Inflammatory macrophage treated with lipopolysaccharide for 1 hour (primary cell): ENCODE results near the gene VPS13D.
A peak's percentile ranks its signal among the peaks of the same experiment; 100 is the strongest.
"Not testable (repeated sequence)": the region's sequence is repeated elsewhere in the genome, so short reads cannot be mapped to it uniquely, and the experiment has no call there.

Source experiments
- DNase-seq, 2 donors: peaks; one replicate each; pipeline ENCODE4 v3.0.0-alpha.2; 2020 to 2022

The VPS13D gene

GRCh38 chr1:12287869-12288268 lies 58.0 kb downstream of the VPS13D start:
- no peak for DNase-seq

DNA sequence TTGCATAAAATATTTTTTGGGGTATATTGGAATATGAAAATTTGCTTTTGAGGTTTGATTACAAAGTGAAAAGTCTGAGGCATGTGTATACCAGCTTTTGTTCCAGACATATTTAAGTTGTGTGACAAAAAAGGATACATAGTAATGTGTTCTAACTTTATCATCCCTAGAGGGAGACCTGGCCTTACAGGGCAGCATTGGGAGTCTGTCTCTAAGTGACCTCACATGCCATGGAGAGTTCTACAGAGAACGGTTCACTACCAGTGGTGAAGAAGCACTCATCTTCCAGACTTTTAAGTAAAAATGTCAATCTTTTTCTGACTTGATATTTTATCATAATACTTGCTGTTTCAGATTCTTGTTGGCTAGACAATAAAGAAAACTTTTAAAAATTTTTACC lies 61.0 kb downstream of the VPS13D start:
- DNase-seq: no peak

DNA sequence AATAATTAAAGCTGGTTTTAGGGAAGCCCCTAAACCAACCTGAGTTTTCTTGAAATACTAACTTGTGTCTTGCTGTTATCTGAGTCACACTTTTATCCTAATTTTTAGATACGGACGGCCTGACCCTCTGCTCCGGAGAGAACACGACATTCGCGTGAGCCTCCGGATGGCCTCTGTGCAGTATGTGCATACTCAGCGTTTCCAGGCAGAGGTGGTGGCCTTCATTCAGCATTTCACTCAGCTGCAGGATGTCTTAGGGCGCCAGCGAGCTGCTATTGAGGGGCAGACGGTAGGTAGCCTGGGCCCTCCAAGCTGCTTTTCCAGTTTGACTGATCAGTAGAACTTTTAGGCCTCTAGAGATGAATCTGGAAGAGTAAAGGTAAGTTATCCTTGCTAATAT lies 63.6 kb downstream of the VPS13D start:
- DNase-seq: no peak

GRCh38 chr1:12294076-12294475 lies 64.2 kb downstream of the VPS13D start:
- DNase-seq: no peak

- DNase-seq: no peak
Observed at GRCh38 chr1:12296016-12296415, 66.2 kb downstream of the VPS13D start.

- DNase-seq: peak; percentile 70 to 79
Observed at GRCh38 chr1:12296623-12297022, 66.8 kb downstream of the VPS13D start.

DNA sequence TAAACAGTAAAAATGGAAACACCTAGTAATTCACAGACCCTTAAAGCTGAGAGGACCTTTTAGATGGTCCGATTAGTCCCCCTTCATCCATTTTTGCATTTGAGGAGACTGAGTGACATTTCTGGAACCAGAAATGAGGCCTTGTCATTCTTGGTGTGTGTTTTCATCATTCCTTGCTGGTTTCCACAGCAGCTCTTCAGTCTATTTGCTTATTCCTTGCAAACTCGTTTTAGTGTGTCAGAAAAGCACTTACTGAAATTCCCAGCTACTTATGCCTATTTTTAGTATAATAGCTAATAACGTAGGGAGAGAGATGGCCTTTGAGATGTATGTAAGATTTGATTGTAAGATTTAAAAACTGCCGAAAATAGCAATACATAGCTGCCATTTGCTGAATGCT lies 70.9 kb downstream of the VPS13D start:
- no peak for DNase-seq

- peak in 1 of 2 donors; percentile 10 for DNase-seq
Observed at GRCh38 chr1:12301518-12302237, 71.8 kb downstream of the VPS13D start.

DNA sequence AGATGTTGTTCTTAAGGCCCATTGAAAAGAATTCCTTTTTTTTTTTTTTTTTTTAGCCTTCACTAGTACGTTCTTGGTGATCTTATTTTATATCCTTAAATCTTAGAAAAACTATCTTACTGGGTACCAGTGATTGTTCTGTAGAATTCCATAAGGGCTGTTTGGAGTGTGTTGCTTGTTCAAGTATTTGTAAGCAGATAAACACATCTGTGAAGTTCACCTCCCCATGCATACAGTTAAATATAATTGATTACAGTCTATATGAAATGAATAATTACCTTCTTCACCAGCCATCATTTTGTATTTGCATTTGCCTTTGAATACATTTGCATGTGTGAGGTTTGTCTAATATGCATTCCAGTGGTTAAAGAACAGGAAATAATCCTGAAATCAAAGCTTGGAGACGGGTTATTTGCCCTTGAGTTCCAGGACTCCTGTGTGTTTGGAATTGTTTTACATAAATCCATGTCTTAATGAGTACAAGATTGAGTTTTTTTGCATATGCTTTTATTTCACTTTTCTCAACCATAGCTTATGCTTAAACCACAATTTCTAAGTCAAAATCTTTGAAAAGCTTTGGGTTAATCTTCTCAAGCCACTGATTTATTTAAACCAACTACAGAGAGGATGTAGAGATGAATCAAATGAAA lies 73.1 kb downstream of the VPS13D start:
- no peak for DNase-seq

GRCh38 chr1:12305377-12305776 lies 75.5 kb downstream of the VPS13D start:
- DNase-seq: no peak

GRCh38 chr1:12309783-12310742 lies 80.2 kb downstream of the VPS13D start:
- no peak for DNase-seq

GRCh38 chr1:12314333-12314903 lies 84.6 kb downstream of the VPS13D start:
- DNase-seq: peak; percentile 15 to 40

DNA sequence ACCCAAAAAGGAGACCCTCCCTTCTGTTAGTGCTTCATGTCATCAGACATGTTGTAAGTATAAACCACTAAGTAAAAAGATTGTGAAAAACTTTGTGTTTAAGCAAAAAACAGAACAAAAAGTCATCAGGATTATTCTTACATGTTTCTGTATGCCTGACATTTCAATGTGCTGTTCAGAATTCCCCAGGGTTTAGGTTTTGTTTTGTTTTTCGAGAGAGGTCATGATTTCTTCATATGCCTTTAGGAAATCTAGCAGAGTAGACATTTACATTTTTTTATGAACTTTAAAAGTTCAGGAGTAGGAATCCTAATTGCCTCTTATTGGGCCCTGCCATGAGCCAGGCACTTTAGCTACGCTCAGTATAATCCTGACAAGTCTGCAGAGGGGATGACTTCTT lies 85.3 kb downstream of the VPS13D start:
- DNase-seq: peak in 1 of 2 donors; percentile 6

- DNase-seq: no peak
Observed at GRCh38 chr1:12316331-12316730, 86.5 kb downstream of the VPS13D start.

DNA sequence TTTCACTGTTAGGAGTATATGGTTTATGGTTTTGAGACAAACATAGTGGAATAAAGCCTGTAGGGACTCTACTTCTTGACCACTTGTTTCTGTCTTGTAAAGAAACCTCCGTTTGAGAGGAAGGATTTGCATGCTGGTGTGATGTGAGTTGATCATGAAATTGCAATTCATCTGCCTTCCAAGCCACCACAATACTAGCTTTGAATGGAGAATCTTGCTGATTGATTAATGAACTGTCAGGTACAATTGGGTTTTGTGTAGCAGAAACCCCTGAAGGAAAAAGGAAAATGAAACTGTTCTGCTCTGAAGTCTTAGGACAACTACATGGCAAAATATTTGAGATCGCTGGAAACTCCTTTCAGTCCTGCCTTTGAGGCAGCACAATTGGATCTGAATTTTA lies 90.7 kb downstream of the VPS13D start:
- no peak for DNase-seq

DNA sequence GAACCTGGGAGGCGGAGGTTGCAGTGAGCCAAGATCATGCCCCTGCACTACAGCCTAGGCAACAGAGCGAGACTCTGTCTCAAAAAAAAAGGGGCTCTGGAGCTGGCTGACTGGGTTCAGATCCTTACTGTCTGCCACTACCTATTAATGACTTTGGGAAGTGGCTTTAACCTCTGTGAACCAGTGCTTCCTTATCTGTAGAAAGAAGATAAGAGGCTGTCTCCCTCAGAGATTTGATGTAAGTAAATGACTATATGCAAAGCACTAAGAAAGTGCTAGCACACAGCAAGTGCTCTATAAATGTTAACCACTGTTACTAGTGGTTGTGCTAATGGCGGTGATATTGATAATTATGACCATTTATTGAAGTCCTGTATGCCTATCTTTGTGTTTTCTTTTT lies 94.6 kb downstream of the VPS13D start:
- DNase-seq: no peak

DNA sequence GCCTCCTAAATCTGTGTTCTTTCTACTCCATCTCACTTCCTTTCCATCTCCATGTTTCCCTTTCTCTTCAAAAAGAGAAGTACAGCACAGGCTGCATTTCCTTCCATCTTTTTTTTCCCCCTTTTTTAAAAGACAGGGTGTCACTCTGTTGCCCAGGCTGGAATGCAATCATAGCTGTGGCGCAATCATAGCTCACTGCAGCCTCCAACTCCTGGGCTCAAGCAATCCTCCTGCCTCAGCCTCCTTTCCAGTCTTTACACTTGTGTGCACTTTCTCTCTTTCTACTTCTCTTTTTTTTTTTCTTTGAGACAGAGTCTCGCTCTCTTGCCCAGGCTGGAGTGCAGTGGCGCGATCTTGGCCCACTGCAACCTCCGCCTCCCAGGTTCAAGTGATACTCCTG lies 95.1 kb downstream of the VPS13D start:
- not testable (repeated sequence) for DNase-seq

DNA sequence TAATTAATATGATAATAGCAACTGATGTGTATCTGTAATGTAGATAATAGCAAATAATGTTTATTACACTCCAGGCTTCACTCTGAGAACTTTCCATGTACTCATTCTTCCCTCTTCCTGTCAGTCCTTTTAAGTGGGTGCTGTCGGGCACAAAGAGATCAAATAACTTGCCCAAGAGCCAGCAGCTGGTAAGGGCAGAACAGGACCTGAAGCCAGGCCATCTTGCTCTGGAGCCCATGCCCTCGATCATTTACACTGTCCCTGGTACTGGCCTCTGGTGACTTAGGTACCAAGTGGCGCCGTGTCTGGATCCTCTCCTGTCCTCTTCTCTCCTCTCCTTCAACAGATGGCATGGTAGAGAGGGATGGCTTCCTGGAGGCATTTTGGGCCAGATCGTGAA lies 97.2 kb downstream of the VPS13D start:
- DNase-seq: no peak

DNA sequence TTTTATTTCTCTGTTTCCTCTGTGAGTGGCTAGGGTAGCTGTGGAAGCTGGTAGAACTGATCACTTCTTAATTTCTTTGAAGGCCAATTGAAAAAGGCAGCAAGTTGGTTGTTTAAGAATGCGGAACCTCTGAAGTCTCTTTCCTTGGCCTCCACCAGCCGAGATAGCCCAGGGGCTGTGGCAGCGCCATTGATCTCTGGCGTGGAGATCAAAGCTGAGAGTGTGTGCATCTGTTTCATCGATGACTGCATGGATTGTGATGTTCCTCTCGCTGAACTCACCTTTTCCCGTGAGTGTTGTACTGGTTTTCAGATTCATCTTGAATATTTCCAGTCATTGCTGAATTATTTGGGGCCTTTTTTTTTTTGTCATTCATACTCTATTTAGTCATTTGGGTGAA lies 97.7 kb downstream of the VPS13D start:
- no peak for DNase-seq

DNA sequence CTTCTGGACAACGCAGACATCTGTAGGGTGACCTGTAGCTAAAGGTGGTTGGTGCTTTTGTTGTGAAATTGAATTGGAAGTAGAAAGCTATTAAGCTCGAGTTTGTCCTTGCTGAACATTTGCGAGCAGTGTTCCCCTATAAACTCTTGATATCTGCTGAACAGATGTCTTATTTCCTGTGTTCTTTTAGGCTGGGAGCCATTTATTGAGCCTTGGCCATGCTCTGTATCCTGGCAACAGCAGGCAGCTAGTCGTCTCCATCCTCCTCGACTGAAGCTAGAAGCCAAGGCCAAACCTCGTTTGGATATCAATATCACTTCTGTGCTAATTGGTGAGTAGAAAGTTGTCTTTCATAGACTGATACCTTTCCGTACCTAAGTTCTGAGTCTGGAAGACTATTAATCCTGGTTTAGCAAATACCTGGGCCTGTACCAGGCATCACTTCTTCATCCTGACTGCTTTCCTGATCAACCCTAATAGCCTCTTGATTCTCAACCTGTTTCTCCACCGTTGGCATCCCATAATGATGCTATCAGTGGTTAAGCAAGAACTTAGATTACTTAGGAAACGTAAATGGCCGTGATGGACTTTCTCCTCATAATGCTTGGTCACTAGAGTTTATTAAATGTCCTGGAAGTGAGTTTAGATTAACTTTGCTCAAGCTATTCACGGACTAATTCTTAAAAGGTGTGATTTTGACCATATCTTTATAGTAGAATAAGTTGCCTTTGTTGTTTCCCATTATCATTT lies 103.4 kb downstream of the VPS13D start:
- DNase-seq: no peak

DNA sequence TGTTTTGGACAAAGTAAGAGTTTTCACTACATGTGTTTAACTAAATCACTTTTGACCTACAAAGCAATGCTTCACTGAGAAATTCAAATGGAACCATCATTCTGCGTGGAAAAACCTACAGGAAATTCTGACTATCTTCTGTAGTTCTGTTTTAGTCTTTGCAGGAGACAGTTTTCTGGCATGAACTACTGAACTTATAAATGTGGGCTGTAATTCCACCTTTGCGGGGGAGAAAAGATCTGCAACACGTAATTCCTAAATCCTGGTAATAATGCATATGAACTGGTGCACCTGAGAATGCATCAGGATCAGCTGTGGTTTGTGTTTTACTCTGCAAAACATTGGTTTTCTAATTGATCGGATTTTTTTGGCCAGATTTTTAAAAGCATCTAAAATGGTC lies 106.0 kb downstream of the VPS13D start:
- DNase-seq: no peak

DNA sequence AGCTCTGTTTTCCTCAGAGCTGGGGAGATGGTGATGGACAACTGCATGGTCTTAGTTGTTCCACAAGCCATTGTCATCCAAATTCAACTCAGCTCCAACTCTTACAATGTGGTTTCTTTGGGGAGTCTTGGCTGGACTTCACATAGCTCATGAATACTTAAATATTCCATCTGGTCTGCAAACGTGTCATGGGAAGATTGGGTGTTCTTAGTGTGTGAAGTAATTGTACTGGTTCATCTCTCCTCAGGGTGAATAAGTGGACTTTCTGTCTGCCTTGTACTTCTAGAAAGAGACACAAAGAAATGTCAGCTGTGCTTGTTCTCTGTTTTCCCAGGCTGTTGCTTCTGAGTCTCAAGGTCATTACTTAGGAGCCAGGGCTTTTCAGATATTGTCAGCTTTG lies 106.6 kb downstream of the VPS13D start:
- no peak for DNase-seq

- no peak for DNase-seq
Observed at GRCh38 chr1:12338017-12338416, 108.2 kb downstream of the VPS13D start.
